PC-9 (cell line): ENCODE measurements around the gene CWC27. TPM values are rescaled to one million over a fixed set of nuclear protein-coding genes. Genes with fewer than 3 reads are reported as not detected.
"Not testable (repeated sequence)": the region's sequence is repeated elsewhere in the genome, so short reads cannot be mapped to it uniquely, and the experiment has no call there.

ENCODE experiments used
- BruUV-seq: library from RNA; stranded (reverse); fragments of 400-500 nt; replicated peaks from 2 replicates; lab custom pipeline; 2021; lab: Mats Ljungman, UMichigan
- CTCF ChIA-PET: fragments of 300-600 bp; sonication (Branson Sonifier 250); formaldehyde crosslinking; loops from one replicate; lab custom pipeline; 2022; ENCODE audit warnings: antibody characterized with exemption; lab: Charles Lee
- POLR2A ChIA-PET: fragments of 300-600 bp; sonication (Branson Sonifier 250); formaldehyde crosslinking; loops from one replicate; lab custom pipeline; 2022; ENCODE audit warnings: antibody characterized with exemption; ENCODE audit not compliant: unreplicated experiment; lab: Charles Lee
- DNase-seq, 2 experiments: peaks; one replicate each; pipeline versions ENCODE4 v3.0.0 to v3.0.0-alpha.2; 2015 to 2022; ENCODE audit warnings: mixed read lengths in 1 of 2
- H2AFZ ChIP-seq: fragments of 200-600 bp; sonication (generic); 2 replicates; pipeline ENCODE4 v1.8.1; 2017; ENCODE audit warnings: antibody characterized with exemption
- H3F3A ChIP-seq: fragments of 200-600 bp; sonication (generic); 2 replicates; pipeline ENCODE4 v1.8.1; 2017; ENCODE audit warnings: antibody characterized with exemption, mild to moderate bottlenecking, low read depth; ENCODE audit not compliant: insufficient read depth
- H3K27ac ChIP-seq: fragments of 200-600 bp; sonication (generic); 2 replicates; pipeline ENCODE4 v1.6.1; 2016; ENCODE audit warnings: mixed run types
- H3K27me3 ChIP-seq: fragments of 200-600 bp; sonication (generic); 2 replicates; pipeline ENCODE4 v1.6.1; 2016; ENCODE audit warnings: low read depth, mixed run types; ENCODE audit not compliant: insufficient read depth
- H3K36me3 ChIP-seq: fragments of 200-600 bp; sonication (generic); 2 replicates; pipeline ENCODE4 v1.6.1; 2016; ENCODE audit warnings: low read depth, mixed run types
- H3K4me1 ChIP-seq: fragments of 200-600 bp; sonication (generic); replicated peaks from 2 replicates; pipeline ENCODE4 v1.6.1; 2016; ENCODE audit warnings: mixed run types; ENCODE audit not compliant: insufficient read depth
- H3K4me2 ChIP-seq: fragments of 200-600 bp; sonication (generic); 2 replicates; pipeline ENCODE4 v1.6.1; 2017; ENCODE audit warnings: mixed run types
- H3K4me3 ChIP-seq: fragments of 200-600 bp; sonication (generic); 2 replicates; pipeline ENCODE4 v1.6.1; 2016; ENCODE audit warnings: mixed run types
- H3K79me2 ChIP-seq: fragments of 200-600 bp; sonication (generic); 2 replicates; pipeline ENCODE4 v1.6.1; 2017; ENCODE audit warnings: low read depth, mixed run types
- H3K9me2 ChIP-seq: fragments of 200-600 bp; sonication (generic); 2 replicates; pipeline ENCODE4 v1.8.1; 2017; ENCODE audit warnings: mild to moderate bottlenecking; ENCODE audit not compliant: insufficient read depth
- H3K9me3 ChIP-seq: fragments of 200-600 bp; sonication (generic); 2 replicates; pipeline ENCODE4 v1.8.1; 2016; ENCODE audit warnings: low read depth; ENCODE audit not compliant: insufficient read depth
- H4K20me1 ChIP-seq: fragments of 200-600 bp; sonication (generic); 2 replicates; pipeline ENCODE4 v1.8.1; 2017; ENCODE audit not compliant: insufficient read depth
- CTCF ChIP-seq: fragments of 200-600 bp; sonication (generic); conservative IDR thresholded peaks from 2 replicates; pipeline ENCODE4 v1.6.1; 2017; ENCODE audit warnings: mixed run types, antibody characterized with exemption, mild to moderate bottlenecking, moderate library complexity
- EZH2 ChIP-seq: fragments of 200-600 bp; sonication (generic); IDR thresholded peaks from 2 replicates; pipeline ENCODE4 v1.8.0; 2017; ENCODE audit warnings: antibody characterized with exemption, low read depth
- intact Hi-C: fragments of 100-400 bp; cut with micrococcal nuclease; formaldehyde crosslinking; loops from one replicate; pipeline ENCODE4 v1.10.0; 2022; ENCODE audit not compliant: unreplicated experiment
- total RNA-seq: library from RNA; stranded (reverse); gene quantifications from 2 replicates; pipeline ENCODE4 v1.2.3, GENCODE V29; 2021

CWC27 gene
- total RNA-seq, 1 experiment from 2014 or later: 24.1 TPM

- POLR2A ChIA-PET: no interaction called here
- BruUV-seq: no TSS peak
- intact Hi-C loops: loop anchor here (5.0 kb wide), 2 partner anchors 128 to 143 kb away; no protein-coding TSS in a partner anchor
These were observed 45.3 kb downstream of the CWC27 start for GRCh38 chr5:64814073-64814472.

GRCh38 chr5:64818245-64818644 is 49.5 kb downstream of the CWC27 start:
- intact Hi-C loops: no loop called here
- POLR2A ChIA-PET: interaction anchor here (0.7 kb wide), 1 partner anchor 256 kb away, joined by 4 read pairs; no protein-coding TSS in a partner anchor
- Histone ChIP-seq H3K9me3 (no peaks in the 10 kb centered on the region), H3K27me3 (no peaks in the 10 kb centered on the region), H3K79me2 (no peaks in the 10 kb centered on the region), H4K20me1 (no peaks in the 10 kb centered on the region), H3K27ac (no peak overlapping the region), H3K4me1 (no peaks in the 10 kb centered on the region), H3K4me3 (no peak overlapping the region), H3K9me2 (peaks cover 3% of the 10 kb centered on the region; the same call in 1 of the 2 replicates), H3K36me3 (no peaks in the 10 kb centered on the region), H3K4me2 (no peak overlapping the region), H2AFZ (no peak overlapping the region), H3F3A (no peaks in the 10 kb centered on the region)
- no TSS peak for BruUV-seq
- CTCF ChIA-PET: interaction anchor here (0.6 kb wide), 1 partner anchor 122 kb away, joined by 10 read pairs; no protein-coding TSS in a partner anchor
- TF ChIP-seq EZH2 (no peak), CTCF (no peak)
- no peak for DNase-seq

More at GRCh38 chr5:64814073-64814472, 45.3 kb downstream of the CWC27 start:
- Histone ChIP-seq H4K20me1 (peaks cover 5% of the 10 kb centered on the region; the same call in 1 of the 2 replicates), H2AFZ (no peak overlapping the region), H3K27ac (no peak overlapping the region), H3K27me3 (no peaks in the 10 kb centered on the region), H3K4me1 (no peaks in the 10 kb centered on the region), H3K4me2 (no peak overlapping the region), H3F3A (no peaks in the 10 kb centered on the region), H3K9me2 (no peaks in the 10 kb centered on the region), H3K79me2 (no peaks in the 10 kb centered on the region), H3K9me3 (no peaks in the 10 kb centered on the region), H3K36me3 (no peaks in the 10 kb centered on the region), H3K4me3 (no peak overlapping the region)
- TF ChIP-seq CTCF: no peak
- no peak for TF ChIP-seq EZH2
- CTCF ChIA-PET: no interaction called here
- DNase-seq: no peak

GRCh38 chr5:64819345-64819744 is 50.6 kb downstream of the CWC27 start:
- POLR2A ChIA-PET, H3K4me2 ChIP-seq, H3K27ac ChIP-seq, H3K36me3 ChIP-seq, DNase-seq, BruUV-seq, H4K20me1 ChIP-seq, H3K4me3 ChIP-seq, H3K79me2 ChIP-seq, H3K9me2 ChIP-seq, H3K4me1 ChIP-seq, H3K9me3 ChIP-seq, H2AFZ ChIP-seq, H3F3A ChIP-seq, CTCF ChIA-PET, H3K27me3 ChIP-seq, intact Hi-C loops: not testable (repeated sequence)

- Histone ChIP-seq H3K4me1 (no peaks in the 10 kb centered on the region), H3K4me2 (no peak overlapping the region), H3K79me2 (no peaks in the 10 kb centered on the region), H4K20me1 (no peaks in the 10 kb centered on the region), H3K9me3 (no peaks in the 10 kb centered on the region), H3K9me2 (peaks cover 3% of the 10 kb centered on the region; the same call in 1 of the 2 replicates), H3K27me3 (no peaks in the 10 kb centered on the region), H3K36me3 (no peaks in the 10 kb centered on the region), H3F3A (no peaks in the 10 kb centered on the region), H3K27ac (no peak overlapping the region), H3K4me3 (no peak overlapping the region), H2AFZ (no peak overlapping the region)
- intact Hi-C loops: no loop called here
- POLR2A ChIA-PET: no interaction called here
- BruUV-seq: no TSS peak
- DNase-seq: no peak
- CTCF ChIA-PET: interaction anchor here (0.7 kb wide), 1 partner anchor 9 kb away, joined by 3 read pairs; no protein-coding TSS in a partner anchor
- TF ChIP-seq CTCF: no peak
- no peak for TF ChIP-seq EZH2
These were observed 53.6 kb downstream of the CWC27 start for GRCh38 chr5:64822320-64822719.
